MM.1S (cell line): ENCODE results near the gene GAGE10.

Experiments used
- DNase-seq: peaks from one replicate; pipeline ENCODE4 v3.0.0-alpha.2; 2015
- H2AFZ ChIP-seq: fragments of 300-600 bp; sonication (generic); 2 replicates; pipeline ENCODE4 v1.6.0; 2016; ENCODE audit warnings: antibody characterized with exemption, low read length
- H3F3A ChIP-seq: fragments of 300-600 bp; sonication (generic); 2 replicates; pipeline ENCODE4 v1.6.1; 2016; ENCODE audit warnings: mild to moderate bottlenecking, antibody characterized with exemption, low read length, moderate library complexity, mixed read lengths; ENCODE audit not compliant: insufficient read depth
- H3K27ac ChIP-seq: fragments of 300-600 bp; sonication (generic); 2 replicates; pipeline ENCODE4 v1.5.1; 2016; ENCODE audit warnings: mild to moderate bottlenecking, low read length
- H3K27me3 ChIP-seq: fragments of 300-600 bp; sonication (generic); replicated peaks from 2 replicates; pipeline ENCODE4 v1.6.0; 2016; ENCODE audit warnings: low read length; ENCODE audit not compliant: insufficient read depth
- H3K36me3 ChIP-seq: fragments of 300-600 bp; sonication (generic); replicated peaks from 2 replicates; pipeline ENCODE4 v1.6.1; 2016; ENCODE audit warnings: mild to moderate bottlenecking, low read length, mixed read lengths; ENCODE audit not compliant: insufficient read depth
- H3K4me1 ChIP-seq: fragments of 300-600 bp; sonication (generic); 2 replicates; pipeline ENCODE4 v1.6.1; 2016; ENCODE audit warnings: low read length, mixed read lengths
- H3K4me2 ChIP-seq: fragments of 300-600 bp; sonication (generic); 2 replicates; pipeline ENCODE4 v1.6.0; 2016; ENCODE audit warnings: low read depth, low read length
- H3K4me3 ChIP-seq: fragments of 300-600 bp; sonication (generic); 2 replicates; pipeline ENCODE4 v1.5.1; 2016; ENCODE audit warnings: low read length, mixed read lengths
- H3K79me2 ChIP-seq: fragments of 300-600 bp; sonication (generic); 2 replicates; pipeline ENCODE4 v1.6.1; 2016; ENCODE audit warnings: mixed run types, low read length, mixed read lengths
- H3K9ac ChIP-seq: fragments of 300-600 bp; sonication (generic); 2 replicates; pipeline ENCODE4 v1.6.1; 2016; ENCODE audit warnings: low read length, mixed read lengths
- H3K9me2 ChIP-seq: fragments of 300-600 bp; sonication (generic); replicated peaks from 2 replicates; pipeline ENCODE4 v1.6.1; 2016; ENCODE audit warnings: mild to moderate bottlenecking, low read length, mixed read lengths; ENCODE audit not compliant: insufficient read depth
- H3K9me3 ChIP-seq: fragments of 300-600 bp; sonication (generic); replicated peaks from 2 replicates; pipeline ENCODE4 v1.6.1; 2016; ENCODE audit warnings: mild to moderate bottlenecking, low read length, mixed read lengths; ENCODE audit not compliant: insufficient read depth
- H4K20me1 ChIP-seq: fragments of 300-600 bp; sonication (generic); 2 replicates; pipeline ENCODE4 v1.6.1; 2016; ENCODE audit warnings: mild to moderate bottlenecking, low read length, moderate library complexity, mixed read lengths; ENCODE audit not compliant: insufficient read depth
- EZH2 ChIP-seq: fragments of 300-600 bp; sonication (generic); optimal IDR thresholded peaks from 2 replicates; pipeline ENCODE3; 2017; ENCODE audit warnings: low read depth, mild to moderate bottlenecking, antibody characterized with exemption, low read length, mixed read lengths
- EZH2phosphoT487 ChIP-seq: fragments of 300-600 bp; sonication (generic); IDR thresholded peaks from 2 replicates; pipeline ENCODE4 v1.6.1; 2018; ENCODE audit warnings: antibody characterized with exemption, low read length
- TF ChIP-seq, protein P1 (sequence below): fragments of 300-600 bp; sonication (generic); IDR thresholded peaks from 2 replicates; pipeline ENCODE4 v1.5.1; 2016; ENCODE audit warnings: antibody characterized with exemption, low read length, mixed read lengths

GAGE10 gene

DNA sequence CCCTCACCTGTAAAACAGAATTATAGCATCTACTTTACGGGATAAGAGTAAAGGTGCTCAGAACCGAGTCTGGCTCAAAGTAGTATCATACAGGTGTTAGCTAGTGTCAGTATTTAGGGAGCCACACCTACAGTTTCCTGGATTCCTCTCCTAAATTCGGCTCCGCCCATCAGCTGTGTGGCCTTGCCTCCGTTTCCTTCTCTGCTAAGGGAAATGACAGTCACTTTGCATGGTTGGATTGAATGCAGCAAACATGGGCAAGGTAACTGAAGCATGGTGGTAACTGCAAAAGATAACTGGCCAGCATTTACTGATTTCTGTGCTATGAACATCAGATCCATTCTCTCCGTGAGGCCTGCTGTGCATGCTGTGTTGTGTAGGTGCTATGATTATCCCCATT is 31.0 kb upstream of the GAGE10 start:
- no peak for DNase-seq
- H3K27ac ChIP-seq: no peak overlapping the region
- H3K9me3 ChIP-seq: no peaks in the 10 kb centered on the region
- no peaks in the 10 kb centered on the region for H3K9me2 ChIP-seq
- no peak overlapping the region for H3K4me2 ChIP-seq
- H3K79me2 ChIP-seq: peaks cover 12% of the 10 kb centered on the region
- H3K4me1 ChIP-seq: peaks cover 5% of the 10 kb centered on the region; the same call in 1 of the 2 replicates
- no peaks in the 10 kb centered on the region for H3K36me3 ChIP-seq
- no peak overlapping the region for H2AFZ ChIP-seq
- no peaks in the 10 kb centered on the region for H4K20me1 ChIP-seq
- no peaks in the 10 kb centered on the region for H3K27me3 ChIP-seq
- no peak overlapping the region for H3K9ac ChIP-seq
- TF ChIP-seq, protein P1, sequence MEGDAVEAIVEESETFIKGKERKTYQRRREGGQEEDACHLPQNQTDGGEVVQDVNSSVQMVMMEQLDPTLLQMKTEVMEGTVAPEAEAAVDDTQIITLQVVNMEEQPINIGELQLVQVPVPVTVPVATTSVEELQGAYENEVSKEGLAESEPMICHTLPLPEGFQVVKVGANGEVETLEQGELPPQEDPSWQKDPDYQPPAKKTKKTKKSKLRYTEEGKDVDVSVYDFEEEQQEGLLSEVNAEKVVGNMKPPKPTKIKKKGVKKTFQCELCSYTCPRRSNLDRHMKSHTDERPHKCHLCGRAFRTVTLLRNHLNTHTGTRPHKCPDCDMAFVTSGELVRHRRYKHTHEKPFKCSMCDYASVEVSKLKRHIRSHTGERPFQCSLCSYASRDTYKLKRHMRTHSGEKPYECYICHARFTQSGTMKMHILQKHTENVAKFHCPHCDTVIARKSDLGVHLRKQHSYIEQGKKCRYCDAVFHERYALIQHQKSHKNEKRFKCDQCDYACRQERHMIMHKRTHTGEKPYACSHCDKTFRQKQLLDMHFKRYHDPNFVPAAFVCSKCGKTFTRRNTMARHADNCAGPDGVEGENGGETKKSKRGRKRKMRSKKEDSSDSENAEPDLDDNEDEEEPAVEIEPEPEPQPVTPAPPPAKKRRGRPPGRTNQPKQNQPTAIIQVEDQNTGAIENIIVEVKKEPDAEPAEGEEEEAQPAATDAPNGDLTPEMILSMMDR: no peak
- no peak for TF ChIP-seq EZH2
- H3K4me3 ChIP-seq: no peak overlapping the region
- no peaks in the 10 kb centered on the region for H3F3A ChIP-seq

GRCh38 chrX:49273181-49273727 is 30.2 kb upstream of the GAGE10 start:
- Histone ChIP-seq H2AFZ (no peak overlapping the region), H3K4me3 (no peak overlapping the region), H3K36me3 (no peaks in the 10 kb centered on the region), H3K4me2 (no peak overlapping the region), H3K4me1 (peaks cover 5% of the 10 kb centered on the region; the same call in 1 of the 2 replicates), H4K20me1 (no peaks in the 10 kb centered on the region), H3K27me3 (no peaks in the 10 kb centered on the region), H3F3A (no peaks in the 10 kb centered on the region), H3K9me2 (no peaks in the 10 kb centered on the region), H3K9ac (no peak overlapping the region), H3K27ac (no peak overlapping the region), H3K79me2 (peaks cover 12% of the 10 kb centered on the region), H3K9me3 (no peaks in the 10 kb centered on the region)
- no peak for DNase-seq
- TF ChIP-seq EZH2phosphoT487 (no peak), EZH2 (no peak)
- TF ChIP-seq, protein P1: no peak

- no peaks in the 10 kb centered on the region for H3F3A ChIP-seq
- no peaks in the 10 kb centered on the region for H3K36me3 ChIP-seq
- H3K4me1 ChIP-seq: no peaks in the 10 kb centered on the region
- no peak overlapping the region for H3K9ac ChIP-seq
- no peak overlapping the region for H3K4me3 ChIP-seq
- H4K20me1 ChIP-seq: no peaks in the 10 kb centered on the region
- no peaks in the 10 kb centered on the region for H3K9me3 ChIP-seq
- peaks cover 3% of the 10 kb centered on the region; the same call in 1 of the 2 replicates for H3K79me2 ChIP-seq
- no peak overlapping the region for H2AFZ ChIP-seq
- TF ChIP-seq, protein P1: no peak
- TF ChIP-seq EZH2 (no peak), EZH2phosphoT487 (no peak)
- DNase-seq: no peak
- no peaks in the 10 kb centered on the region for H3K27me3 ChIP-seq
- H3K9me2 ChIP-seq: no peaks in the 10 kb centered on the region
- no peak overlapping the region for H3K27ac ChIP-seq
- H3K4me2 ChIP-seq: no peak overlapping the region
Observed at GRCh38 chrX:49276207-49276606, 27.2 kb upstream of the GAGE10 start.
